IPS-NIHi7 (cell line): Measurements from ENCODE around the gene KYAT1.

Experiments used
- DNase-seq: peaks from one replicate; pipeline ENCODE4 v3.0.0; 2012; ENCODE audit warnings: mixed read lengths; ENCODE audit errors: extremely low spot score

The KYAT1 gene

DNA sequence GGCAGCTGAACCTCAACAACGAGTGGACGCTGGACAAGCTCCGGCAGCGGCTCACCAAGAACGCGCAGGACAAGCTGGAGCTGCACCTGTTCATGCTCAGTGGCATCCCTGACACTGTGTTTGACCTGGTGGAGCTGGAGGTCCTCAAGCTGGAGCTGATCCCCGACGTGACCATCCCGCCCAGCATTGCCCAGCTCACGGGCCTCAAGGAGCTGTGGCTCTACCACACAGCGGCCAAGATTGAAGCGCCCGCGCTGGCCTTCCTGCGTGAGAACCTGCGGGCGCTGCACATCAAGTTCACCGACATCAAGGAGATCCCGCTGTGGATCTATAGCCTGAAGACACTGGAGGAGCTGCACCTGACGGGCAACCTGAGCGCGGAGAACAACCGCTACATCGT is 26.6 kb upstream of the KYAT1 start:
- no peak for DNase-seq

DNA sequence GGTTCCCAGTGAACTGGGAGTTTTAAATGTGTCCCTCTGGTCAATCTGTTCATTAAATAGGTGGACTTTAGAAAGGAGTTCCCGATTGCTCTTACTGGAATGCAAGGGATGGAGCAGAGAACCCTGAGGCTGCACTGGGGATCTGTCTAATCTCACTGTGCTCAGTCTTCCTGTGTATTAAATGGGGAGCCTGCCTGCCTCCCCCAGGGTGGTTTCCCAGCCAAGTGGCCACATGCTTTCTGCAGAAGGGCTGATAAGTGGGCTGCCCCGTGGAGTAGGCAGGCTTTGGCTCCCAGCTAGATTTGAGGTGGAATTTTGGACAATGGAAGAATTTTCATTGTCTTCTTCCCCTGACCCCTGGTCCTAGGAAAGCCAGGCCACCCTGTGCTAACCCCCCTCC is 25.0 kb upstream of the KYAT1 start:
- no peak for DNase-seq

DNA sequence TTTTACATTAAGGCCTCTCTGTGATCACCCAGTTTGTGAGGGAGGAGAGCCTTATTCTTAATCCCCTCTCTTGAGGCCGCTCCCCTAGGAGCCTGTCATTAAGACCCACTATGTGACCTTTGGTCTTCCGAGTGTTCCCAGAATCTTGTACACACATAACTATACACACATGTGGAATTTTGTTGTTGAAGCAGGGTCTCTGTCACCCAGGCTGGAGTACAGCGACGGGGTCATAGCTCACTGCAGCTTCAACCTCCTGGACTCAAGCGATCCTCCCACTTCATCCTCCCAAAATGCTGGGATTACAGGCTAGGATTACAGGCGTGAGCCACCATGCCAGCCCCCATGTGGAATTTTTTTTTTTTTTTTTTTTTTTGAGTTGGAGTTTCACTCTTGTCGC is 24.2 kb upstream of the KYAT1 start:
- no peak for DNase-seq

DNA sequence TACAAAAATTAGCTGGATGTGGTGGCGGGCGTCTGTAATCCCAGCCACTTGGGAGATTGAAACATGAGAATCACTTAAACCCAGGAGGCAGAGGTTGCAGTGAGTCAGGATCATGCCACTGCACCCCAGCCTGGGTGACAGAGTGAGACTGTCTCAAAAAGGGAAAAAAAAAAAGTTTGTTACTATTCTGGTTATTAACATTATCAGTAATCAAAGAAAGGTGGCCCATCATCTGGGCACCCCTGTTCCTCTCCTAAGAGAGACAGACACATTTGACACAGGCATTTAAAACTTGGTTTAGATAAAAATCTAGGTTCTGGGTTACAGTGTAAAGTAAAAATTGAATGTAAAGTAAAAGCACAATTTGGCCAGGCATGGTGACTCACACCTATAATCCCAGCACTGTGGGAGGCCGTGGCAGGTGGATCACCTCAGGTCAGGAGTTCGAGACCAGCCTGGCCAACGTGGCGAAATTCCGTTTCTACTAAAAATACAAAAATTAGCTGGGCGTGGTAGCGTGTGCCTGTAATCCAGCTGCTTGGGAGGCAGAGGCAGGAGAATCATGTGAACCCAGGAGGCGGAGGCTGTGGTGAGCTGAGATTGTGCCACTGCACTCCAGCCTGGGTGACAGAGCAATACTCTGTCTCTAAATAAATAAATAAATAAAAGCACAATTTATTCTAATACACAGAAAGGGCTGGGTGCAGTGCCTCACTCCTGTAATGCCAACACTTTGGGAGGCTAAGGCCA is 22.3 kb upstream of the KYAT1 start:
- DNase-seq: no peak

DNA sequence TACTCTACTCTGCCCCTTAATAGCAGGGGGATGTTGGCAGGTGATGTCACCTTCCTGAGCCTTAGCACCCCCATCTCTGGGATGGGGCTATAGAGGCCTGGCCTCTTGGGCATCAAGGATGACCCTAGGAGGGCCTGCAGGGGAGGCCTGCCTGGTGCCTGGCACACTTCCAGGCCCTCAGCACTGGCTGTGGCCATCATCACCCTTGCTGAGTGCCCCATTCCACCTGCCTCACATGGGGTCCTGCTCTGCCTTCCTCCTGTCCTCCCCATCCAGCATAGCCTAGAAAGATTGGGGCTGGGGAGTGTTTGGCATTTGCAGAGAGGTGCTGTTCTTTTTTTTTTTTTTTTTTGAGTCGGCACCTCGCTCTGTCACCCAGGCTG is 21.3 kb upstream of the KYAT1 start:
- no peak for DNase-seq

DNA sequence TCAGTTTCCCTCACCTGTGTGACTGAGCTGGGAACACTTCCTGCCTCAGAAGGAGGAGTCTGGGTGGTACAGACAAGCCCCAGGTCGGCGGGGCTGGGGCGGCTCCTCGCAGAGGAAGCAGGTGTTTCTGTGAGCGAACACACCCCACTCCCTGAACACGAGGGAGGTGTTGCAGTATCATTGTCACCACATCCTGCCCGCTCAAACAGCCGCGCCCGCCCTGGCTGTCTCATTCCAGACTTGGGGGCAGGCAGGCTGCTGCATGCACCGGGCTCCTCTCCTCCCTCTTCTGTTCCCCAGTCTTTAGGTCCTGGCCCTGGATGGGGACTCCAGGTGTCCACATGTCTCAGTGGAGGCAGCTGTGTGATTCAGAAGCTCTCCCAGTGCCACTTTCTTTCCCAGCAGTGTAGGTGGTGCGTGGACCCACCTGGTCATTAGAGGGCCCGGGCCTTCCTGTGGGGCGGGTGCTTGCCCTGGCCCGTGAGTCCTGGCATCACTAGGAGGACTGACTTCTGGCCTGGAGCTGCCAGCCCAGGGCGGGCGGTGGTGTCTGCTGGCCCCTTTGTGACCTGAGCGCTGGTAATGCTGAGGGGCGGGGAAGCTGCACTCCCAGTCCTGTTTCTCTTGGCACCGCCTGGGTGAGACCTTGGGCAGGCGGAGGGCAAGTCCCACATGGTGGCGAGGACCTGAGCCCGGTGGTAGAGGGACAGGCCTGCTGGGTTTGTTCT is 20.8 kb upstream of the KYAT1 start:
- DNase-seq: no peak

DNA sequence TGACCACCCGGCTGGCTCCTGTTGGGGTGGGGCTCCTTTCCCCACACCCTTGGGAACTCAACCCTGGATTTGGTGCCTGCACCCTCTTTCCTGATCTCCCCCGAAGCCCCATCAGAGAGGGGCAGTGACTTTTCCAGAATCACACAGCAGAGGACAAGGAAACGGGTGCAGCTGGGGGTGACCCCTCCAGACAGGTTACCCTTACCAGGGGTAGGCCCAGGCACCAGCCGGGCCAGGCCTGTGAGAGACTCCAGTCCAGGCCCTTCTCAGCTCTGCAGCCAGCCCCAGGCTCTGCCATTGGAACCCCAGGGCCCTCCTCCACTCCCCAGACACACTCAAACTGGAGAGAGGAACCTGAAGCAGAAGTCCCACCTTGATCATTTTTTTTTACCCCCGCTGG is 20.1 kb upstream of the KYAT1 start:
- no peak for DNase-seq

DNA sequence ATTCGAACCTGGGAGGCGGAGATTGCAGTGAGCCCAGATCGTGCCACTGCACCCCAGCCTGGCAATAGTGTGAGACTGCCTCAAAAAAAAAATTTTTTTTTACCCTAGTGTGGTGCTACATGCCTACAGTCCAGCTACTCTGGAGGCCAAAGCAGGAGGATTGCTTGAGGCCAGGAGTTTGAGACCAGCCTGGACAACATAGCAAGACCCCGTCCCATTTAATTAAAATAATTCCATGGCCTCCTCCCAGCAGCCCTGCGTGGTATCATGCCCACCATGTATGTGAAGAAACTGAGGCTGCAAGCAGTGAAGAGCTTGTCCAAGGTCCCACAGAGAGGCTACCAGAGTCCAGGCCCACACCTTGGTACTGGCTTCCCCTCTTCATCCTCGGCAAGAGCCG is 19.6 kb upstream of the KYAT1 start:
- DNase-seq: no peak

DNA sequence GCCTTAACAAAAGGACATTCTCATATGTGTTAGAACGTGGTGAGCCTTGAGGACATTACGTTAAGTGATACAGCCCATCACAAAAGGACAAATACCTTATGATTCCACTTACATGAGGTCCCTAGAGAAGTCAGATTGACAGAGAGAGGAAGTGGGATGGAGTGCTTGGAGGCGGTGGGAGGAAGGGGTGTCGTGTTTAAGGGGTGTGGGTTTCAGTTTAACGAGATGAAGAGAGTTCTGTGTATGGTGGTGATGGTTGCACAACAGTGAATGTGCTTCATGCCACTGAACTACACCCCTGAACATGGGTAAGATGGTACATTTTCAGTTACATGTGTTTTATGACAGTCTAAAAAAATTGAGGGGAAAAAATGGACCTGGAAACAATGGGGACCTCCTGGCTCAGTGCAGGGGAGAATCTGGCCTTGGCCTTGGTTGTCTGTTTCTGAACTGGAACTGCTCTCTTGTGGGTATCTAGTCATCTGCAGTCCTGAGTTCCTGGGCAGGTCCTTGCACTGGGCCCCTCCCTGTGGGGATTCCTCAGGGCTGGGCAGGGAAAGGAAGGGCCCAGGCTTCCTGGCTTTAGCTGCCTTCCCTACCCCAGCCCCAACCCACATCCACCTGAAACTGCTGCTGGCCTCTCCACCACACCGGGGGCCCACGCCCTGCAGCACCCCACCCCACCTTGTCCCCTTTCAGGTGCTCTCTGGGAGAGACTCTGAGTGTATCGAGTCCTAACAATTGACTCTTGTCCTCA is 18.0 kb upstream of the KYAT1 start:
- DNase-seq: no peak

DNA sequence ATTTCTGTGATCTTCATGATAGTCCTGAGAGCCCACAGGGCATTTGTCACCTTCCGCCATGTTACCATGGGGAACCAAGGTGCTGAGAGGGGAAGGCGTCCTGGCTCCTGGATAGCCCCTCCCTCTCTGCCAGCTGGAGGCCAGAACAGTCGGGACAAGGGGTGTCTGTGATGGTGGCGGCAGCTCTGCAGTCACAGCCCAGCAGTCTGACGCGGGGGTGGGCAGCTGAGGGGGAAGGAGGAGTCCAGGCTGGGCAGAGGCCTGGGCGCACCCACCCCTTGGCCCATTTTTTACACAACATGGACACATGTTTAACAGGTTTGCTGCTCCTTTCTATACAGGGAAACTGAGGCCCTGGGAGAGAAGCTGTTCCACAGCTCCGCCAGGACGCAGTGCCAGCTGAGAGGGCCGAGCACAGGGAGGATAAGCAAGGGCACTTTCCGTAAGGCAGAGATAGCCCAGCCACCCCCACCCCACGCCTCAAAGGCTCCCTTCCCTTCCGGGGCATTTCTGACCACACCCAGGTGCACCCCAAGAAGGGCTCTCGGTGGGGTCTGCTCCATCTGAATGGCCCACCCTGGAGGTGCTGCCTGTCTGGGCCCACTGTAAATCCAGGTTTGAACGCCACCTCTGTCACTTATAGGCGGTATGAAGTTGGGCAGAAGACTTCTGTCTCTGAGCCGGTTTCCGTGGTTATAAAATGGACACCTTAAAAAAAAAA is 17.3 kb upstream of the KYAT1 start:
- no peak for DNase-seq

DNA sequence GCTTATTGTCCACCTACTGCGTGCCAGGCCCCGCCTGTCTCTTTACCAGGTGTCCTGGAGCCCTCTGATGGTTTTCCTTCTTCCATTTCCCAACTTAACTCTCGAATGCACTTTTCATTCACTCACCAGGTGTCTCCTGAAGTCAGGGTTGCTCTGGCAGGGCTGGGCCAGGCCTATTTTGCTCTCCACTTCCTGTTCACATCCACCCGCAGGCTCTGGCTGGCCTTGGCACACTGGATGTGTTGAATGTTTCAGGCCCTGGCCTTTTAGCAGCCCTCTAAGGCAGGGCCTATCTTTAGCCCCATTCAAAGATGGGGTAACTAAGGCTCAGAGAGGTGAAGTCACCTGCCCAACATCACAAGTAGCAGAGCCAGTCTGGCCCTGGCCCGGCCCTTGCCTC is 16.6 kb upstream of the KYAT1 start:
- no peak for DNase-seq

DNA sequence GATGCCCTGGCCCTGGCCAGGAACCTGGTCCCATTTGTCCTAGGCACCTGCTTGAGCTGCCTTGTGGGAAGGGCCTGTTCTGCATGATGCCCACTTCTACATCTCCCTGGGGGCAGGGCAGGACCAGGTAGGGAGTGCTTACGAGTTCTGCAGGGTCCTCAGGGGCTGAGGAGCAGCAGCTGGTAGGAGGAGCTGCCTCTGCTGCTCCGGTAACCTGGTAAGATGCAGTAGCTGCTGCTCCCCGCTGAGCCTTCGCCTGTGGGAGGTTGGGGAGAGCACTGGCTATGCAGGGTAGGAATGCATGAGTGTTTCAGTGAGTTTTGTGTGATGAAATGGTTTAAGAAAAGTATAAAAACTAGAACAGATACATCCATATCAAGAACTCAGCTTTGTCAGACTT is 13.8 kb upstream of the KYAT1 start:
- DNase-seq: peak; percentile 48

DNA sequence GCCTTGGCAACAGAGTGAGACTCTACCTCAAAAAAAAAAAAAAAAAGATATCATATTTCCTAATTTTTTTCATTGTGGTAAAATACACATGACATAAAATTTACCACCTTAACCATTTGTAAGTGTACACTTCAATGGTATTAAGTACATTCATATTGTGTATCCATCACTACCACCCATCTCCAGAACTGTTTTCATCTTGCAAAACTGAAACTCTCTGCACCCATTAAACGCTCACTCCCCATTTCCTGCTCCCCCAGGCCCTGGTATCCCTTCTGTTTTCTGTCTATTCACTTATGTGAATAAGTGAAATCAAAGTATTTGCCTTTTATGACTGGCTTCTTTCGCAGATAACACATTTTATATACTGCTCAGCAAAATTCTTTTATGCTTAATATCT is 13.0 kb upstream of the KYAT1 start:
- DNase-seq: no peak

DNA sequence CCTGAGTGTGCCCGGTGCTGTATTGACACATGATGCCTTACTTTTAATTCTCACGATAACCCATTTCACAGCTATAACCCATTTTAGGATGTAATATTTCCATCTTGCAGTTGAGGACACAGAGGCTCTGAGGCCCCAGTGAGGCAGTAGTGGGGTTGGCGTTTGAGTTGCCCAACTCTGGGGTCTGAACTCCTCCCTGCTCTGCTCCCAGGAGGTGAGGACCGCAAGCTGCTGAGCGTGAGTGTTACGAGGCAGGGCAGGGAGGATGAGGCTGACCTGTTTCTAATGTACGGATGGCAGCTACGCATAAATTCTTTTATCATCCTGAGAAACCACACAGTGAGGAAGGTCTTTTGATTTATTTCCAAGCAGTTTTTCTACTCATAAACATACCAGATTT is 11.6 kb upstream of the KYAT1 start:
- no peak for DNase-seq

DNA sequence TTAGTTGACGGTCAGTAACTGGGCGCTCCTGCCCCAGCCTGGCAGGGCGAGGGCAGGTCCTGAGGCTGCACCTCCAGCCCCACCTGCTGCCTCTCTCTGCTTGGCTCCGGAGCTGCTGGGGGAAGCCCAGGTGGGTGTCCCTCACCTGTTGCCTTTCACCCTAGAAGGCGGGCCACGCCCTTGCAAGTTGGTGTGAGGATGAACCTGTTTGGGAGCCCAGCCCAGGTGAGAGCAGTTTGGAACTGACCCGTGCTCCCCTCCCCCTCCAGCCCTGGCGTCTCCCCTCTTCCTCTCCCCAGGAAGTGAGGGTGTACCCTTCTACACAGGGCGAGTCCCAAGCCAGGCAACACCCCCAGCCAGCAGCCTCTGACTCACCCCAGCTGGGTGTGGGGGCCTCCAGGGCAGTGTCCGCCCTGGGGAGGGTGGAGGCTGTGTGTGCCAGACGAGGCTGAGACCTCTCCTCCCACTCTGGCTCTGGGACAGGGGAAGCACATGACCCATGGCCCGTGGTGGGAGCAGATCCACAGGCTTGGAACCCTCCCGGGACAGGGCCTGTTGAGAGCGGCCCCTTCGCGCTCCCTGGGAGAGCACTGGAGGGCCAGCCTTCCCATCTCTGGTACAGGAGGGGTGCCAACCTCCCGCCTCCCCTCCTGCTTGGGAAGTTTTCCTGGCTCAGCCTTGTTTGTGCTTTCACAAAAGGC is 10.6 kb upstream of the KYAT1 start:
- DNase-seq: no peak

DNA sequence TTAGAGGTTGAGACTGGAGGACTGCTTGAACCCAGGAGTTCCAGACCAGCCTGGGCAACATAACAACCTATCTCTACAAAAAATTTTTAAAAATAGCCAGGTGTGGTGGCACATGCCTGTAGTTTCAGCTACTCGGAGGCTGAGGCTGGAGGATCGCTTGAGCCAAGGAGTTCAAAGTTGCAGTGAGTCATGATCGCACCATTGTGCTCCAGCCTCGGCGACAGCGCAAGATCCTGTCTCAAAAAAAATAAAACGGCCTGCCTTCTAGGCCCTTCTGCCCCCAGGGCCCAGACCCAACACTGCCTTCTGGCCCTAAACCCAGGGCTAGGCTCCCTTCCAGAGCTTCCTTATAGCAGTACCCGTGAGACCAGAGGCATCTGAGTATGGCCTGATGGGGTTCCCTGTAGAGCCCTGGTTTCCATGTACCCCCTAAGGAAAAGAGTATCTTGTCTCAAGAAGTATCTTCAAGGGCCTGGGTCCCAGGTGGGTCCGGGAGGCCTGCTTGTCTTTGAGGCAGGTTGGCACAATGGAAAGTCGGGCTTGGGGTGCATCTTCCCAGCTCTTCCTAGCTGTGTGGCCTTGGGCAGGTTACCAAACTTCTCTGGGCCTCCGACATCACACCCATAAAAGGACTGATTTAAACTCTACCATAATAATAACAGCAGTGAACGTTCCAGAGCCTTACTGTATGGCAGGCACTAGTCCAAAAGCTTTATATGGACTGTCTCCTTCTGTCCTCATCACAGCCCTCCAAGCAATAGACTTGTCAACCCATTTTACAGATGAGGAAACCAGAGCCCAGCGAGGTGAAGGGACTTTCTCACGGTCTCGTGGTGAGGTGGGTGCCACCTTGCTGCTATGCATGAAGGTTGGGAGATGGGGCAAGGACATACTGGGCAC is 9.8 kb upstream of the KYAT1 start:
- no peak for DNase-seq

DNA sequence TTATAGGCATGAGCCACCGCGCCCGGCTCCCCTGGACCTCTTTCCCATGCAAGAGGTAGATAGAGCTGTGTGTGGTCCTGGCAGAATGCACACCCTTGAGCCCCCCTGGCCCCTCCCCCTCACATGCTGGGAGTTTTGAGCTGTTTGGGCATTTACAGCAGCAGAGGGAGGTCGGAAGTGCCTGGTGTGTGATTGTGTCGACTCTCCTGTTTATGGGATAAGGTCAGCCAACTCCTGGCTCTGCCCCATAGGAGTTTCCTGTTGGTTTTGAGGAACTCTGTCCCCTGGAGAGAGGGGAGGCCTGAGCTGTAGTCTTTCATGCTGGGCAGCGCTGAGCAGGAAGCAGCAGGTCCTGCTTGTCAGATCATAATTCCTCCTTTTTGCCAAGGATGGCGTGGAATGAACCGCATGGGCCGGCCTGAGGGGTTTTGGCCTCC is 6.2 kb upstream of the KYAT1 start:
- peak; percentile 74 for DNase-seq

DNA sequence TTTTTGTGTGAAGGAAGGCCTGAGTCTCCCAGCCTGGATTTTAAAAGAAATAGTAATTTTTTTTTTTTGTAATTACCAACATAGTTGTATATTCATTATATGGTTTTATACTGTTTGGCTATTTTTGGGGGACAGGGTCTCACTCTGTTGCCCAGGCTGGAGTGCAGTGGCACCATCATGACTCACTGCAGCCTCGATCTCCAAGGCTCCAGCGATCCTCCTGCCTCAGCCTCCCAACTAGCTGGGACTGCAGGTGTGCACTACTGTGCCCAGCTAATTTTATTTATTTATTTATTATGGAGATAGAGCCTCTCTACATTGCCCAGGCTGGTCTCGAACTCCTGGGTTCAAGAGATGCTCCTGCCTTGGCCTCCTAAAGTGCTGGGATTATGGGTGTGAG is 5.3 kb upstream of the KYAT1 start:
- DNase-seq: no peak

DNA sequence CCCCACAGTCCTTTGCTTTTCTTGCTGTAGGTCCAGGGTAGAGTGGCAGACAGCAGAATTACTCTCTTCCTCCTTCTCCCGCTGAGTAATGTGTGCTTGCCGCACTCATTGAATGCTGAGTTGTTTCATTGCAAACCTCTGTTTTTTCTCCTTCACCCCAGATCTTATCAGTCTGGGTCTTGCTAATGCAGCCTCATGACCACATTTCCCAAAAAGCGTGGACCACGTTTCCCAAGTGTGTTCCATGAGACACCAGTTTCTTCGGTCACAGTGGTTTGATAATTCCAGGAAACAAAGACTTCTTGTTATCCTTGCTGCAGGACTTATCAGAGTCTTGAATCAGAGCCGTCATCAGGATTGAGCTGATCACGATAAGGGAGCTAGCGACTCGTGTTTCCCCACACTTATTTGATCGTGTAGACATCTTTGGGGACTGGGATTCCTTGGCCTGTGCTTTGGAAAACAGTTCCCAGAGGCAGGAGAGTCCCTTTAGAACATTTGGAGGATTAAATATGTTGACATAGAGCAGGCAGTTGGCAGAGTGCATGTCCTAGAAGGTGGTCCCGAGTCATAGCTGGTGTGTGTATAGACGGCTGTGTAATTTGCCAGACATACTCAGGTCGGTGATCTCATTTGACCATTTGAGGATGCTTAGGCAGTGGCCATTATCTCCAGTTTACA is 4.6 kb upstream of the KYAT1 start:
- DNase-seq: no peak

DNA sequence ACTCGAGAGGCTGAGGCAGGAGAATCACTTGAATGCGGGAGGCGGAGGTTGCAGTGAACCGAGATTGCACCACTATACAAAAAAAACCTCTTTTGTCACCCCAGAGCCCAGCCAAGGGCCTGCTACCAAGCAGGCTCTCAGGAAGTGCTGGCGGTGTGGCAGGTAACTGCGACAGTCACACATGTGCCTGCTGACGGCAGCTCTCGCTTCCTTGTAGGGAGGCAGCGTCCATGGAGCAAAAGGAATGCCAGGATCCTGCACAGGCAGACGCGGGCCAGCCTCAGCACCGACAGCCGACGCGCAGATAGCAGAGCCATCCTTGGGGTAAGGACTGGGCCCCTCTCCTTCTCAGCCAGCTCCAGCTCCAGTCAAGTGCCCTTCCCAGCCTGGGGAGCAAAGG is 4.0 kb upstream of the KYAT1 start:
- no peak for DNase-seq
